K562 (cell line): ENCODE results near the gene ZNF148. TPM values are rescaled to one million over a fixed set of nuclear protein-coding genes. Genes with fewer than 3 reads are reported as not detected.

ENCODE experiments used
- ATAC-seq: fragments of 200-7000 bp; cut with Tn5 transposase; 3 replicates; pipeline ENCODE4 v1.9.1; 2020; ENCODE audit warnings: moderate library complexity
- BruUV-seq: library from RNA; stranded (reverse); fragments of 400-500 nt; replicated peaks from 2 replicates; lab custom pipeline; 2021; lab: Mats Ljungman, UMichigan
- CTCF ChIA-PET: fragments of 300-600 bp; formaldehyde crosslinking; extraction: SDS; loops from one replicate; lab custom pipeline; 2021; ENCODE audit warnings: low intra/inter-chr PET ratio; lab: Yijun Ruan, JAX
- POLR2A ChIA-PET: fragments of 300-600, 350-650 bp; sonication (Branson Sonifier 250); formaldehyde crosslinking; extraction: SDS; loops from one replicate; lab custom pipeline; 2021; ENCODE audit warnings: antibody characterized with exemption, inconsistent platforms; lab: Yijun Ruan, JAX
- DNase-seq, 4 experiments: peaks; one replicate each; pipeline versions ENCODE4 v3.0.0 to v3.0.0-alpha.2; 2011 to 2018; ENCODE audit warnings: low spot score in 3 of 4, mixed read lengths in 3 of 4; ENCODE audit errors: extremely low read depth in 1 of 4
- FAIRE-seq: peaks from 2 replicates; lab custom pipeline; 2011; peaks lifted over from hg19 to GRCh38; lab: Jason Lieb, UNC
- H2AFZ ChIP-seq: 2 replicates; pipeline ENCODE4 v1.6.0; 2011; ENCODE audit warnings: low read depth, low read length, control low read depth, inconsistent platforms
- H3K27ac ChIP-seq: fragments of 200-600 bp; 3 replicates; pipeline ENCODE4 v1.8.0; 2011; ENCODE audit warnings: low read depth, mild to moderate bottlenecking, control low read depth, inconsistent platforms, low read length, moderate library complexity, mixed read lengths; ENCODE audit errors: extremely low read depth
- H3K27me3 ChIP-seq, 2 experiments: fragments of 300-600 bp in 1 of 2; 2 replicates in 1 of 2; 3 replicates in 1 of 2; pipeline versions ENCODE4 v1.6.0 to v1.8.0; 2011; ENCODE audit warnings: inconsistent platforms in 2 of 2, low read length in 2 of 2, mild to moderate bottlenecking in 1 of 2, mixed read lengths in 1 of 2, moderate library complexity in 1 of 2; ENCODE audit not compliant: control insufficient read depth in 2 of 2, insufficient read depth in 2 of 2
- H3K36me3 ChIP-seq: fragments of 300-600 bp; 3 replicates; pipeline ENCODE4 v1.8.0; 2011; ENCODE audit warnings: mild to moderate bottlenecking, low read length, inconsistent platforms; ENCODE audit not compliant: control insufficient read depth, insufficient read depth
- H3K4me1 ChIP-seq, 2 experiments: fragments of 200-600 bp in 1 of 2; replicated peaks in 1 of 2; 2 replicates in 1 of 2; 3 replicates in 1 of 2; pipeline versions ENCODE4 v1.5.1 to v1.8.0; 2011; ENCODE audit warnings: inconsistent platforms in 2 of 2, low read length in 2 of 2, mild to moderate bottlenecking in 1 of 2, mixed read lengths in 1 of 2, moderate library complexity in 1 of 2; ENCODE audit not compliant: control insufficient read depth in 2 of 2, insufficient read depth in 2 of 2
- H3K4me2 ChIP-seq: 2 replicates; pipeline ENCODE4 v1.6.1; 2011; ENCODE audit warnings: low read length, control low read depth, inconsistent platforms, mixed read lengths; ENCODE audit not compliant: insufficient read depth
- H3K4me3 ChIP-seq: fragments of 200-600 bp; sonication (generic), shearing (Covaris generic); 2 replicates; pipeline ENCODE4 v1.5.1; 2016; ENCODE audit warnings: control low read depth, inconsistent platforms
- H3K79me2 ChIP-seq: fragments of 200-600 bp; 3 replicates; pipeline ENCODE4 v1.8.0; 2011; ENCODE audit warnings: low read length, inconsistent platforms; ENCODE audit not compliant: control insufficient read depth, insufficient read depth
- H3K9ac ChIP-seq, 2 experiments: 2 replicates each; pipeline versions ENCODE4 v1.6.0 to v1.6.1; 2011; ENCODE audit warnings: low read depth in 2 of 2, low read length in 2 of 2, control low read depth in 1 of 2, inconsistent platforms in 1 of 2, mild to moderate bottlenecking in 1 of 2, mixed read lengths in 1 of 2; ENCODE audit not compliant: insufficient read depth in 1 of 2
- H3K9me1 ChIP-seq: one replicate; pipeline ENCODE4 v1.6.0; 2011; ENCODE audit warnings: inconsistent platforms, mild to moderate bottlenecking, low read length, moderate library complexity; ENCODE audit not compliant: control insufficient read depth, insufficient read depth
- H3K9me3 ChIP-seq: replicated peaks from 2 replicates; pipeline ENCODE4 v1.5.1; 2011; ENCODE audit warnings: low read depth, low read length, inconsistent platforms; ENCODE audit not compliant: control insufficient read depth, insufficient read depth
- H4K20me1 ChIP-seq: replicated peaks from 2 replicates; pipeline ENCODE4 v1.6.1; 2011; ENCODE audit warnings: low read length, inconsistent platforms, mixed read lengths; ENCODE audit not compliant: control insufficient read depth, insufficient read depth
- ARNT ChIP-seq, 2 experiments: fragments of 450-650 bp; IDR thresholded peaks; 2 replicates each; pipeline ENCODE4 v1.6.1; 2016; ENCODE audit warnings: mild to moderate bottlenecking in 1 of 2
- ATF3 ChIP-seq, 2 experiments: fragments of 450-650 bp in 1 of 2; sonication (generic) in 1 of 2; formaldehyde crosslinking in 1 of 2; IDR thresholded peaks in 1 of 2; conservative IDR thresholded peaks in 1 of 2; 2 replicates each; pipeline versions ENCODE4 v1.6.1 to v1.8.1; 2016 to 2023; ENCODE audit warnings: mild to moderate bottlenecking in 2 of 2, moderate library complexity in 2 of 2, inconsistent platforms in 1 of 2, missing genetic modification reagents in 1 of 2
- ATF4 ChIP-seq: fragments of 450-650 bp; formaldehyde crosslinking; IDR thresholded peaks from 2 replicates; pipeline ENCODE4 v1.4.0; 2022; ENCODE audit warnings: mild to moderate bottlenecking, moderate library complexity
- ATF7 ChIP-seq: fragments of 450-650 bp; IDR thresholded peaks from 2 replicates; pipeline ENCODE4 v1.7.1; 2014; ENCODE audit warnings: mild to moderate bottlenecking, moderate library complexity
- CCNT2 ChIP-seq: IDR thresholded peaks from 2 replicates; pipeline ENCODE4 v1.6.1; 2011; ENCODE audit warnings: borderline replicate concordance, low read depth, mild to moderate bottlenecking, moderate library complexity, mixed read lengths, low read length; ENCODE audit not compliant: insufficient read length; ENCODE audit errors: extremely low read depth
- CEBPB ChIP-seq: fragments of 450-650 bp; IDR thresholded peaks from 2 replicates; pipeline ENCODE4 v1.6.1; 2016; ENCODE audit warnings: missing genetic modification characterization, missing compliant biosample characterization
- CEBPG ChIP-seq, 3 experiments: fragments of 200-800 bp in 1 of 3; sonication (Bioruptor generic) in 1 of 3; sonication (generic) in 1 of 3; formaldehyde crosslinking in 1 of 3; IDR thresholded peaks in 2 of 3; conservative IDR thresholded peaks in 1 of 3; 2 replicates each; pipeline versions ENCODE4 v1.6.1 to v1.8.0; 2016 to 2022; ENCODE audit warnings: missing compliant biosample characterization in 2 of 3, missing genetic modification characterization in 2 of 3, mild to moderate bottlenecking in 1 of 3, missing genetic modification reagents in 1 of 3
- COPS2 ChIP-seq: fragments of 450-650 bp; conservative IDR thresholded peaks from 2 replicates; pipeline ENCODE4 v1.6.1; 2016; ENCODE audit warnings: mild to moderate bottlenecking, moderate library complexity
- DACH1 ChIP-seq: fragments of 450-650 bp; IDR thresholded peaks from 2 replicates; pipeline ENCODE4 v1.6.1; 2018; ENCODE audit not compliant: partially characterized antibody
- HDAC6 ChIP-seq: IDR thresholded peaks from 2 replicates; pipeline ENCODE4 v1.6.1; 2012; ENCODE audit warnings: low read depth, mild to moderate bottlenecking, control low read depth, inconsistent platforms, low read length, moderate library complexity
- JUND ChIP-seq, 2 experiments: IDR thresholded peaks; 2 replicates in 1 of 2; 3 replicates in 1 of 2; pipeline ENCODE4 v1.6.1; 2011; ENCODE audit warnings: borderline replicate concordance in 2 of 2, low read depth in 2 of 2, low read length in 2 of 2, improper control_type of control experiment in 1 of 2, missing biosample characterization in 1 of 2, missing genetic modification characterization in 1 of 2, missing genetic modification reagents in 1 of 2
- MTA2 ChIP-seq: fragments of 450-650 bp; IDR thresholded peaks from 2 replicates; pipeline ENCODE4 v1.6.1; 2016; ENCODE audit warnings: low read depth
- NR2F6 ChIP-seq: fragments of 450-650 bp; formaldehyde crosslinking; IDR thresholded peaks from 2 replicates; pipeline ENCODE4 v1.4.0; 2020; ENCODE audit warnings: mild to moderate bottlenecking
- SMARCE1 ChIP-seq: fragments of 450-650 bp; IDR thresholded peaks from 2 replicates; pipeline ENCODE4 v1.7.1; 2016; ENCODE audit warnings: mild to moderate bottlenecking
- ZBTB49 ChIP-seq: sonication (generic); formaldehyde crosslinking; IDR thresholded peaks from 2 replicates; pipeline ENCODE4 v1.8.0; 2022; ENCODE audit warnings: missing genetic modification reagents, mild to moderate bottlenecking, borderline replicate concordance
- ZNF511 ChIP-seq: sonication (generic); formaldehyde crosslinking; IDR thresholded peaks from 2 replicates; pipeline ENCODE4 v1.8.0; 2022; ENCODE audit warnings: mild to moderate bottlenecking, missing genetic modification reagents
- ZNF707 ChIP-seq: fragments of 250-450 bp; sonication (Bioruptor Pico); conservative IDR thresholded peaks from 2 replicates; pipeline ENCODE4 v1.8.0; 2022; ENCODE audit warnings: inconsistent platforms, mild to moderate bottlenecking, moderate library complexity
- in situ Hi-C: fragments of 300-500 bp; cut with MboI; formaldehyde crosslinking; loops from 4 replicates; pipeline ENCODE4 v1.15.0; 2018; ENCODE audit warnings: inconsistent platforms, mixed read lengths
- intact Hi-C: fragments of 100-400 bp; cut with micrococcal nuclease; formaldehyde crosslinking; loops from 2 replicates; pipeline ENCODE4 v1.14.2; 2022
- polyA plus RNA-seq, 8 experiments: library from polyadenylated mRNA; depleted of rRNA in 4 of 8; stranded (reverse) in 5 of 8; unstranded in 3 of 8; fragments of >200 nt; fragmentation: Nextera tagmentation in 2 of 8; fragmentation: Illumina TruSeq in 1 of 8; extraction: Ambion mirVana in 2 of 8; extraction: Trizol in 1 of 8; gene quantifications; 2 replicates each; pipeline versions ENCODE4 v1.2.1 to v1.2.3, GENCODE V29; 2011 to 2014; ENCODE audit warnings: inconsistent platforms in 1 of 8, missing spikeins in 1 of 8
- total RNA-seq, 7 experiments: library from RNA; depleted of rRNA in 6 of 7; stranded (reverse); fragments of >200 nt in 6 of 7; fragmentation: Illumina TruSeq in 2 of 7; extraction: Trizol in 2 of 7; gene quantifications; 2 replicates each; pipeline versions ENCODE4 v1.2.1 to v1.2.3, GENCODE V29; 2011 to 2021; ENCODE audit warnings: low replicate concordance in 1 of 7

The ZNF148 gene
- total and polyA plus RNA-seq, 9 of the 15 experiments (the other 6 are each of a cell fraction or from before 2014, with no cell fraction given), result 2.7 to 15.1 (median 8.3) TPM

GRCh38 chr3:125353128-125353527 is 22.0 kb downstream of the ZNF148 start:
- Histone ChIP-seq H3K9ac (peak overlapping the region in 1 of 2 experiments; percentile 39; a peak in 1 of 4 replicates), H2AFZ (no peak overlapping the region), H3K36me3 (no peaks in the 10 kb centered on the region), H3K9me1 (no peaks in the 10 kb centered on the region), H3K27ac (peak overlapping the region; percentile 60; the same call in 2 of the 3 replicates), H3K4me1 (peaks cover 3 to 10% of the 10 kb centered on the region in 2 experiments; a peak in 3 of 5 replicates), H3K79me2 (peaks cover 99% of the 10 kb centered on the region), H3K9me3 (no peaks in the 10 kb centered on the region), H3K4me3 (no peak overlapping the region), H3K4me2 (no peak overlapping the region; the same call in 1 of the 2 replicates), H4K20me1 (no peaks in the 10 kb centered on the region), H3K27me3 (no peaks in the 10 kb centered on the region)
- no TSS peak for BruUV-seq
- ATAC-seq (peak; percentile 50), FAIRE-seq (no peak), DNase-seq (no peak)
- intact Hi-C loops (no loop called here), in situ Hi-C loops (no loop called here)
- ChIA-PET CTCF (no interaction called here), POLR2A (interaction anchor here (0.8 kb wide), 1 partner anchor 14 kb away, joined by 3 read pairs; no protein-coding TSS in a partner anchor)
- TF ChIP-seq CCNT2, result no peak
- peak; percentile 79; the same call in 1 of the 2 replicates for TF ChIP-seq ATF4
- no peak for TF ChIP-seq ZNF511 (CRISPR knock-in tag)
- no peak for TF ChIP-seq ZBTB49 (CRISPR knock-in tag)
- TF ChIP-seq HDAC6, result no peak
- TF ChIP-seq MTA2, result no peak
- TF ChIP-seq COPS2, result no peak
- no peak for TF ChIP-seq ARNT (IDR thresholded peaks at IDR 0.05)
- TF ChIP-seq CEBPB, result peak; percentile 94
- TF ChIP-seq DACH1, result no peak
- peak; percentile 98 for TF ChIP-seq ATF3 (IDR thresholded peaks at IDR 0.05)
- no peak; the same call in 1 of the 2 replicates for TF ChIP-seq ATF3 (CRISPR knock-in tag; conservative IDR thresholded peaks at IDR 0.05)
- peak; percentile 66; the same call in 1 of the 2 replicates for TF ChIP-seq ATF7
- peak; percentile 32; the same call in 1 of the 2 replicates for TF ChIP-seq JUND (IDR thresholded peaks at IDR 0.05; ENCODE audit: borderline replicate concordance, low read depth, low read length)
- peak; percentile 30; the same call in 1 of the 3 replicates for TF ChIP-seq JUND (tag; IDR thresholded peaks at IDR 0.05; ENCODE audit: borderline replicate concordance, low read depth, low read length)
- TF ChIP-seq NR2F6, result no peak
- peak; percentile 81 for TF ChIP-seq CEBPG (CRISPR knock-in tag; IDR thresholded peaks at IDR 0.05)
- peak; percentile 92 to 96 for TF ChIP-seq CEBPG (tag; conservative IDR thresholded peaks at IDR 0.05 in 1 of 2, IDR thresholded peaks at IDR 0.05 in 1 of 2)
- no peak for TF ChIP-seq SMARCE1
- no peak for TF ChIP-seq ZNF707
